Hepatic stellate cell (primary cell): ENCODE results near the gene TPCN2.

Experiments
- DNase-seq: peaks from one replicate; pipeline ENCODE4 v3.0.0; 2011; ENCODE audit warnings: low spot score

TPCN2 gene

GRCh38 chr11:69037544-69037943 lies 11.2 kb upstream of the TPCN2 start:
- DNase-seq = no peak

- DNase-seq = no peak
Measured at GRCh38 chr11:69039501-69039900, 9.2 kb upstream of the TPCN2 start.

GRCh38 chr11:69040051-69040450 lies 8.7 kb upstream of the TPCN2 start:
- DNase-seq = no peak

- peak; percentile 56 for DNase-seq
Measured at GRCh38 chr11:69040581-69041260, 8.0 kb upstream of the TPCN2 start.

GRCh38 chr11:69041516-69041915 lies 7.2 kb upstream of the TPCN2 start:
- DNase-seq = no peak

- DNase-seq = peak; percentile 68
Measured at GRCh38 chr11:69044111-69045013, 4.4 kb upstream of the TPCN2 start.

- DNase-seq = peak; percentile 57
Measured at GRCh38 chr11:69048031-69048693, 570 bp upstream of the TPCN2 start.

- DNase-seq = peak; percentile 44
Measured at GRCh38 chr11:69049490-69049867, 747 bp downstream of the TPCN2 start.

GRCh38 chr11:69050592-69051380 lies 2.1 kb downstream of the TPCN2 start:
- no peak for DNase-seq

GRCh38 chr11:69051381-69052342 lies 2.9 kb downstream of the TPCN2 start:
- no peak for DNase-seq

- DNase-seq = no peak
Measured at GRCh38 chr11:69052343-69053168, 3.8 kb downstream of the TPCN2 start.

GRCh38 chr11:69053169-69053477 lies 4.4 kb downstream of the TPCN2 start:
- no peak for DNase-seq

- no peak for DNase-seq
Measured at GRCh38 chr11:69053546-69054396, 5.0 kb downstream of the TPCN2 start.

GRCh38 chr11:69054397-69055211 lies 5.9 kb downstream of the TPCN2 start:
- DNase-seq = no peak

GRCh38 chr11:69055212-69055586 lies 6.5 kb downstream of the TPCN2 start:
- DNase-seq = no peak

- no peak for DNase-seq
Measured at GRCh38 chr11:69055598-69056516, 7.1 kb downstream of the TPCN2 start.

- no peak for DNase-seq
Measured at GRCh38 chr11:69057236-69057635, 8.5 kb downstream of the TPCN2 start.
